IMR-90 (cell line): ENCODE measurements around the gene LEF1.

Source experiments
- CEBPB ChIP-seq: IDR thresholded peaks from 2 replicates; pipeline ENCODE4 v1.6.1; 2012; ENCODE audit warnings: low read depth, low read length, improper control_type of control experiment
- MAFK ChIP-seq: IDR thresholded peaks from 2 replicates; pipeline ENCODE4 v1.6.1; 2012; ENCODE audit warnings: low read depth, low read length, improper control_type of control experiment
- POLR2A ChIP-seq: IDR thresholded peaks from 2 replicates; pipeline ENCODE4 v1.6.1; 2012; ENCODE audit warnings: mild to moderate bottlenecking, low read depth, low read length
- SMC3 ChIP-seq: fragments of 150-350 bp; IDR thresholded peaks from 2 replicates; pipeline ENCODE4 v1.6.1; 2016; ENCODE audit warnings: low read depth, mild to moderate bottlenecking, antibody characterized with exemption, low read length, moderate library complexity
- TF ChIP-seq, protein P1 (sequence below): conservative IDR thresholded peaks from 2 replicates; pipeline ENCODE4 v1.5.1; 2012; ENCODE audit warnings: mild to moderate bottlenecking, low read depth, low read length, improper control_type of control experiment
- TF ChIP-seq, protein P2 (sequence below): fragments of 150-350 bp; IDR thresholded peaks from 2 replicates; pipeline ENCODE4 v1.6.1; 2017; ENCODE audit warnings: mild to moderate bottlenecking, antibody characterized with exemption, low read length, low read depth

DNA sequence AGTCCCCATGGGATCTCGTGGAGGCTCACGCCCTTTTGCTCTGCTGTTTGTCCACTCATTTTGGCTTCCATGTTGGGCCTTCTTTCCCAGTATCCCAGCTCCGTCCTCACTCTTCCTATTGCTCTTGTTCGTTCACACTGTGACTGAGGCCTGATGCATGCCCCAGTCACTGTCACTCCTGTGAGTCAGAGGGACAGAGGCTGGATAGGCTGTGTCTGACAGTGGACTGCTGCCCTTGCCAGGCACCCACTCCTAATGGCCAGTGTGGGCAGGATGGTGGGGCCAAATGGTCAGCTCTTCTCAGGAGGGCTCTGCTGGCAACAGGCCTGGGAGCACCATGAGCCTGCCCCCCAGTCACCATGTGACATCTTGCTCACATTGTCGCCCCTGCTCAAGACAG lies 139.0 kb downstream of the LEF1 start:
- TF ChIP-seq POLR2A, result no peak
- TF ChIP-seq, protein P1, sequence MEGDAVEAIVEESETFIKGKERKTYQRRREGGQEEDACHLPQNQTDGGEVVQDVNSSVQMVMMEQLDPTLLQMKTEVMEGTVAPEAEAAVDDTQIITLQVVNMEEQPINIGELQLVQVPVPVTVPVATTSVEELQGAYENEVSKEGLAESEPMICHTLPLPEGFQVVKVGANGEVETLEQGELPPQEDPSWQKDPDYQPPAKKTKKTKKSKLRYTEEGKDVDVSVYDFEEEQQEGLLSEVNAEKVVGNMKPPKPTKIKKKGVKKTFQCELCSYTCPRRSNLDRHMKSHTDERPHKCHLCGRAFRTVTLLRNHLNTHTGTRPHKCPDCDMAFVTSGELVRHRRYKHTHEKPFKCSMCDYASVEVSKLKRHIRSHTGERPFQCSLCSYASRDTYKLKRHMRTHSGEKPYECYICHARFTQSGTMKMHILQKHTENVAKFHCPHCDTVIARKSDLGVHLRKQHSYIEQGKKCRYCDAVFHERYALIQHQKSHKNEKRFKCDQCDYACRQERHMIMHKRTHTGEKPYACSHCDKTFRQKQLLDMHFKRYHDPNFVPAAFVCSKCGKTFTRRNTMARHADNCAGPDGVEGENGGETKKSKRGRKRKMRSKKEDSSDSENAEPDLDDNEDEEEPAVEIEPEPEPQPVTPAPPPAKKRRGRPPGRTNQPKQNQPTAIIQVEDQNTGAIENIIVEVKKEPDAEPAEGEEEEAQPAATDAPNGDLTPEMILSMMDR, result no peak
- no peak for TF ChIP-seq SMC3
- no peak for TF ChIP-seq CEBPB
- TF ChIP-seq MAFK, result no peak
- TF ChIP-seq, protein P2, sequence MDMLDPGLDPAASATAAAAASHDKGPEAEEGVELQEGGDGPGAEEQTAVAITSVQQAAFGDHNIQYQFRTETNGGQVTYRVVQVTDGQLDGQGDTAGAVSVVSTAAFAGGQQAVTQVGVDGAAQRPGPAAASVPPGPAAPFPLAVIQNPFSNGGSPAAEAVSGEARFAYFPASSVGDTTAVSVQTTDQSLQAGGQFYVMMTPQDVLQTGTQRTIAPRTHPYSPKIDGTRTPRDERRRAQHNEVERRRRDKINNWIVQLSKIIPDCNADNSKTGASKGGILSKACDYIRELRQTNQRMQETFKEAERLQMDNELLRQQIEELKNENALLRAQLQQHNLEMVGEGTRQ, result no peak
